Measurements from ENCODE around the gene CX3CR1. TPM values are rescaled to one million over a fixed set of nuclear protein-coding genes. Genes with fewer than 3 reads are reported as not detected.

The CX3CR1 gene
- total and polyA plus RNA-seq, 4 donors: 27.7 to 70.2 (median 42.7) TPM

- no peak overlapping the region for H3K27ac ChIP-seq (ENCODE audit: low read depth, low read length)
- no peaks in the 10 kb centered on the region for H3K27me3 ChIP-seq (ENCODE audit: control insufficient read depth, insufficient read depth, low read length)
- no peaks in the 10 kb centered on the region for H3K36me3 ChIP-seq (ENCODE audit: control insufficient read depth, insufficient read depth, low read length)
- no peak for DNase-seq (ENCODE audit: low read depth in 4 of 6, low spot score in 6 of 6)
- H3K4me1 ChIP-seq (ENCODE audit: control insufficient read depth, insufficient read depth, low read length): no peaks in the 10 kb centered on the region
- H3K9me3 ChIP-seq (ENCODE audit: control insufficient read depth, insufficient read depth, low read length): no peaks in the 10 kb centered on the region
- 96% methylated on average over 3 of the region's 3 CpGs for WGBS (ENCODE audit: insufficient coverage)
- no peak overlapping the region for H3K4me3 ChIP-seq (ENCODE audit: low read depth, low read length)
These were observed 60.1 kb downstream of the CX3CR1 start for GRCh38 chr3:39219702-39220101.

- Histone ChIP-seq H3K36me3 (ENCODE audit: control insufficient read depth, insufficient read depth, low read length) (no peaks in the 10 kb centered on the region), H3K27me3 (ENCODE audit: control insufficient read depth, insufficient read depth, low read length) (no peaks in the 10 kb centered on the region), H3K27ac (ENCODE audit: low read depth, low read length) (no peak overlapping the region), H3K9me3 (ENCODE audit: control insufficient read depth, insufficient read depth, low read length) (no peaks in the 10 kb centered on the region), H3K4me3 (ENCODE audit: low read depth, low read length) (no peak overlapping the region), H3K4me1 (ENCODE audit: control insufficient read depth, insufficient read depth, low read length) (no peaks in the 10 kb centered on the region)
- DNase-seq (ENCODE audit: low read depth in 4 of 6, low spot score in 6 of 6): no peak
- 80% methylated on average over 2 of the region's 2 CpGs for WGBS (ENCODE audit: insufficient coverage)
These were observed 63.6 kb downstream of the CX3CR1 start for GRCh38 chr3:39216176-39216790.

DNA sequence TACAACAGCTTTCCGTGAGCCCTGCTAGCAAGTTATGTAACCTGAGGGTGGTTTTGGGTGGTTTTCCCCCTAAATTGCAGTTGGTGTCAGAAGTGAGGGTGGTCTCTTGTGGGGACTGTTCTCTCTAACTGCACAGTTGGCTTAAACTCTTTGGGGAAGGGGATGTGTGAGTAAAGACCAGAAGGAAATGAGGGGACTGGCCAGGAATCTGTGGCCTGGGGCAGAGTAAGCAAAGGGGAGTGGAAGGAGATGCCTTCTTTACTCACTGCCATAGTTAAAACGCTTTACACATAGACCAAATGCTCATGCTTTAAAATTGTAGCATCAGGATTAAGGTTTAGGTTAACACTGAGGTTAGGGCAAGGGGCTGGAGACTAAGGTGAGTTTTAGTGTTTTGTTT is 66.2 kb downstream of the CX3CR1 start:
- no peaks in the 10 kb centered on the region for H3K9me3 ChIP-seq (ENCODE audit: control insufficient read depth, insufficient read depth, low read length)
- WGBS (ENCODE audit: insufficient coverage): no CpG with 5 or more reads among the region's 2 CpGs
- H3K4me3 ChIP-seq (ENCODE audit: low read depth, low read length): no peak overlapping the region
- H3K4me1 ChIP-seq (ENCODE audit: control insufficient read depth, insufficient read depth, low read length): peaks cover 2% of the 10 kb centered on the region
- H3K36me3 ChIP-seq (ENCODE audit: control insufficient read depth, insufficient read depth, low read length): no peaks in the 10 kb centered on the region
- no peak overlapping the region for H3K27ac ChIP-seq (ENCODE audit: low read depth, low read length)
- DNase-seq (ENCODE audit: low read depth in 4 of 6, low spot score in 6 of 6): no peak
- no peaks in the 10 kb centered on the region for H3K27me3 ChIP-seq (ENCODE audit: control insufficient read depth, insufficient read depth, low read length)

Other genes starting within 250 kb of the CX3CR1 start
- 10 to 100 TPM in 1 of 2 donors, 1 to 10 TPM in 1; 1.0 to 44.3 TPM for gene SCN11A, start 228.1 kb downstream of the CX3CR1 start, total RNA-seq
- under 1 TPM; 0.81 to 0.86 TPM for gene SCN11A, start 228.1 kb downstream of the CX3CR1 start, polyA plus RNA-seq (ENCODE audit: insufficient read length in 2 of 2)
- 10 to 100 TPM; 51.6 to 73.2 TPM for gene WDR48, start 228.0 kb downstream of the CX3CR1 start, total RNA-seq
- 10 to 100 TPM; 56.2 to 71.4 TPM for gene WDR48, start 228.0 kb downstream of the CX3CR1 start, polyA plus RNA-seq (ENCODE audit: insufficient read length in 2 of 2)
- gene GORASP1, start 172.4 kb downstream of the CX3CR1 start, total RNA-seq: 10 to 100 TPM; 41.7 to 75.0 TPM
- 100 to 1,000 TPM in 1 of 2 donors, 10 to 100 TPM in 1; 98.8 to 116 TPM for gene GORASP1, start 172.4 kb downstream of the CX3CR1 start, polyA plus RNA-seq (ENCODE audit: insufficient read length in 2 of 2)
- 10 to 100 TPM in 1 of 2 donors, 1 to 10 TPM in 1; 5.3 to 13.4 TPM for gene TTC21A, start 172.4 kb downstream of the CX3CR1 start, total RNA-seq
- gene TTC21A, start 172.4 kb downstream of the CX3CR1 start, polyA plus RNA-seq (ENCODE audit: insufficient read length in 2 of 2): 10 to 100 TPM; 16.8 to 23.9 TPM
- 10 to 100 TPM; 14.5 to 24.6 TPM for gene CSRNP1, start 126.4 kb downstream of the CX3CR1 start, total RNA-seq
- gene CSRNP1, start 126.4 kb downstream of the CX3CR1 start, polyA plus RNA-seq (ENCODE audit: insufficient read length in 2 of 2): 10 to 100 TPM; 17.3 to 19.4 TPM
- gene XIRP1, start 87.4 kb downstream of the CX3CR1 start, total RNA-seq: under 1 TPM; 0.20 to 0.50 TPM
- gene XIRP1, start 87.4 kb downstream of the CX3CR1 start, polyA plus RNA-seq (ENCODE audit: insufficient read length in 2 of 2): 1 to 10 TPM; 1.3 to 1.6 TPM
- not detected for gene CCR8, start 49.7 kb upstream of the CX3CR1 start, total RNA-seq
- gene CCR8, start 49.7 kb upstream of the CX3CR1 start, polyA plus RNA-seq (ENCODE audit: insufficient read length in 2 of 2): not detected
- 10 to 100 TPM; 17.6 to 23.6 TPM for gene SLC25A38, start 103.3 kb upstream of the CX3CR1 start, total RNA-seq
- gene SLC25A38, start 103.3 kb upstream of the CX3CR1 start, polyA plus RNA-seq (ENCODE audit: insufficient read length in 2 of 2): 10 to 100 TPM; 34.9 to 36.9 TPM
- gene RPSA, start 126.7 kb upstream of the CX3CR1 start, total RNA-seq: 1,000 to 10,000 TPM in 1 of 2 donors, 100 to 1,000 TPM in 1; 641 to 1,036 TPM
- gene RPSA, start 126.7 kb upstream of the CX3CR1 start, polyA plus RNA-seq (ENCODE audit: insufficient read length in 2 of 2): 1,000 to 10,000 TPM; 1,302 to 1,348 TPM
- 100 to 1,000 TPM; 125 to 433 TPM for gene MOBP, start 187.6 kb upstream of the CX3CR1 start, total RNA-seq
- gene MOBP, start 187.6 kb upstream of the CX3CR1 start, polyA plus RNA-seq (ENCODE audit: insufficient read length in 2 of 2): 100 to 1,000 TPM; 257 to 318 TPM